ENCODE data around the gene NAMPT.
"Not testable (repeated sequence)": the region's sequence is repeated elsewhere in the genome, so short reads cannot be mapped to it uniquely, and the experiment has no call there.

The NAMPT gene

DNA sequence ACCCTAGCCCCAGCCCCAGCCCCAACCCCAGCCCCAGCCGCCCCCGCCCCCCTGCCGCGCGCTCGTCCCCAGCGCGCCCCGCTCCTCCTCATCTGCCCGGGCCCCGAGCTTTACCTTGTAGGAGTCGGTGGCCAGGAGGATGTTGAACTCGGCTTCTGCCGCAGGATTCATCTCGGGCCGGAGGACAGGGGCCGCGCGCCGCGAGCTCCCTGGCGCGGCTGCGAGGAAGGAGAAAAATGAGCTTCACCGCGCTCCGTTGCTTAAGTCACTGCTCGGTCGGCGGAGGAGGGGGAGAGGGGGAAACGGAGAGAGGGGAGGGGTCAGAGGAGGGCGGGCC, at the start of gene NAMPT:
Gene NAMPT (minus strand): TSS at position 270 of the 337 bp plus-strand sequence. CDS start 99 bp downstream, at position 171.
- DNase-seq (ENCODE audit: low spot score): no peak

- no peak for DNase-seq (ENCODE audit: low spot score)
These were observed 47.4 kb upstream of the NAMPT start for GRCh38 chr7:106332201-106332600.

- DNase-seq (ENCODE audit: low spot score): no peak
These were observed 46.8 kb upstream of the NAMPT start for GRCh38 chr7:106331441-106332175.

DNA sequence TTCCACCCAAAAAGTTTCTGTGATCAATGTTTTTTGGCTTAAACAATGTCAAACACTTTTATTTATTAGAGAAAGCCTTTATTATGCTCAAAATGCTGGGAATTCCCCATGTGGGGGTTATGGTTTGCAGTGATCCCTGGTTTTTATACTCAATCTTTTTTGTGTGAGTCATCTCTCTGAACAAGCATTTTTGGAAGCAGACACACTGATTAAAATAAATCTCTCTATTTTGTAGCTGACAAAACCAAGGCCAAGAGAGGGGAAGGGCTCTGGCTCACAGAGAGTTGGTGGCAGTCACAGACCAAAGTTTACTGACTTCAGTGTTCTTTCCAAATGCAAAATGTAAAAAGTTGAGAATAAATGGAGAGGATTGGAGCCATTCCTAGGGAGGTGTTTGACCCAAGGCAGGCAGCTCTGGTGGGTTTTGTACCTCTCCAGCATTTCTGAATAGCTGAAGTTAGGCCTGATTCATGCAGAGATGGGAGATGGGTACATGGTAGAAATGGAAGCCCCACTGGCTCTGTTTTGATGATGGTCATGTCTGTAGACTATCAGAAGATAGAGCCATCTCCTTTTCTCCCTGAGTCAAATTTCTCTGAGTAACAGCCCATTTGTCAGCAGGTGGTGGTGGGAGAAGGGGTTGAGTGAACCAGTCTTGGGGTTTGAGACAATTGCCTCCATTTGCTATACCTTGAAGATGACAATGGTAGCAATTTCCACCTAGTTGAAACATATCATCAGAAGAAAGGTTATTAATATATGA, 45.4 kb upstream of the NAMPT start:
- DNase-seq (ENCODE audit: low spot score): no peak

DNA sequence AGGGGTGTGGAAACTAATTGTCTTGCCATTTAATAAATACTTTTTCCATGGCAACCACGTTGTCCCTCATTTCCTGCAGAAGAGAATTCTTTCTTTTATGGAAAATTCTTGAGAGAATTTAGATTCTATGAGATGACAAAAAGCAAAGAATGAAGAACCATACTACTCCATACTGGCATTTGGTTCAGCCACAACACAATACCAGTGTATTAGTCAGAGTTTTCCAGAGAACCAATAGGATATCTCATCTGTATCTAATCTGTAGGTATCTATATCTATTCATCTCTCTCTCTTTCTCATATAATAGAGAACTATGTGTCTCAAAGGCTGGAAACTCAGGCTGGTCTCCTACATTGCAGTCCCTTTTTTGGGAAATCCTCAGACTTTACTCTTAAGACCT, 44.6 kb upstream of the NAMPT start:
- DNase-seq (ENCODE audit: low spot score): no peak

- no peak for DNase-seq (ENCODE audit: low spot score)
These were observed 43.0 kb upstream of the NAMPT start for GRCh38 chr7:106327538-106328481.

DNA sequence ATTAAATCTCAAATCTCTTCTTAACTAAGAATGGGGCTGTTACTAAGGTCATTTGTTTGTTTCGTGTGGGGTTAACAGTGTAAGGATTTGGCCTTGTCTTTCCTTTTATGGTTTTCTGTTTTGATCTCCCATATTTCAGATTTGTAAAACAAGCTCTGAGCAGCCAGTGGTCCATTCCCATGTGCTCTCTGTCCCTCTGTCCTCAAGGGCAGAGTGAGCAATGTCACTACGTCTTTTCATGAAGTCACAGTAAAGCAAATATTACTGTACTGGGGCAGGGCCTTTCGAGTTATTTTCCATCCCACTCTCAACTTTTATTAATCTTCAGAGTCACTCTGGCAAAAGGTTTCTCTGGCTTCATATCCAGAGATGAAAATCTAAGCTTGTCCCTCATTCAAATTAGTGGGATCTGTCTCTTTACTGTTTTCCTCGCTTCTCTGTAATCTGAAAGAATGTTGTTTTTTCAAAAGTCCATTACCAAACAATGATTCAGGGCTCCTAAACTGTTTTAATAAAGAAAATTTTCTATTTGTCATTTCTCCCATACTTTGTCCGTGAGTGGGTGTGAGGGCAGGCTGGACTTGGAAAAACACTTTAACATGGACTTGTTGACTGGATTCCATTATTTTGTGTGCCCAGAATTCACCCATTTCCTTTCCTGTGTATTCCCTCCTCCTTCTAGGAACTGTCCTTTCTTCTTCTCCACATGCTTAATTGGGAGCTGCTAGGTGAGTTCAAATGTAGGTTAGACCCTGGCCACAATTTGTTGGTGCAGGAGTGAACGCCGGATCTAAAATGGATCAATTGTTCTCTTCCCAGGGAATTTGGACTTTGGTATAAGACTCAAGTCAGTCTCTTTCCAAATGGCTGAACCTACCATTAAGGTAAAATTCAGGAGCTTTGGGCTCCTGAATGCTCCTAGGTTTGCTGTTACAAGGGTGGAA, 42.1 kb upstream of the NAMPT start:
- DNase-seq (ENCODE audit: low spot score): no peak

GRCh38 chr7:106324509-106324908, 39.7 kb upstream of the NAMPT start:
- not testable (repeated sequence) for DNase-seq (ENCODE audit: low spot score)

GRCh38 chr7:106320254-106320770, 35.5 kb upstream of the NAMPT start:
- DNase-seq (ENCODE audit: low spot score): not testable (repeated sequence)

GRCh38 chr7:106318482-106318881, 33.7 kb upstream of the NAMPT start:
- DNase-seq (ENCODE audit: low spot score): no peak

DNA sequence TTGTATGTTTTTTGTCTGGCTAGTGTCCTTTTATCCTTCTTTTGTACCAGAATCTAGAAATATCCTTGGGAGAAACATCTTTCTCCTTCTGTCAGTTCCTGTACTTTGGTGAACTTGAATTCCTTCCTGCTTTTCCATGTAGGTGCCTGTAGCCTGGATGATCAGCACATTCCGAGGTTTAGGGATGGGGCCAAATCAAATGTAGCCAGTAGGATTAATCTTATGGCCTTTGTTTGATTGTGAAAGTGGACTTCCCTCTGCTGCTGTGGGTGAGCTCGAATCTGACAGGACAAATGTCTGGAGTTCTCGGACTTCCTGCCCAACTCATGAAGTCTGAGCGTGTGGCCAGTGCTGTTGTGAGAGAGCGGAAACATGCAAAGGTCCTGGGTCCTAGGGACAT, 33.2 kb upstream of the NAMPT start:
- no peak for DNase-seq (ENCODE audit: low spot score)

GRCh38 chr7:106316947-106317346, 32.2 kb upstream of the NAMPT start:
- no peak for DNase-seq (ENCODE audit: low spot score)

- DNase-seq (ENCODE audit: low spot score): no peak
These were observed 30.1 kb upstream of the NAMPT start for GRCh38 chr7:106314875-106315274.

DNA sequence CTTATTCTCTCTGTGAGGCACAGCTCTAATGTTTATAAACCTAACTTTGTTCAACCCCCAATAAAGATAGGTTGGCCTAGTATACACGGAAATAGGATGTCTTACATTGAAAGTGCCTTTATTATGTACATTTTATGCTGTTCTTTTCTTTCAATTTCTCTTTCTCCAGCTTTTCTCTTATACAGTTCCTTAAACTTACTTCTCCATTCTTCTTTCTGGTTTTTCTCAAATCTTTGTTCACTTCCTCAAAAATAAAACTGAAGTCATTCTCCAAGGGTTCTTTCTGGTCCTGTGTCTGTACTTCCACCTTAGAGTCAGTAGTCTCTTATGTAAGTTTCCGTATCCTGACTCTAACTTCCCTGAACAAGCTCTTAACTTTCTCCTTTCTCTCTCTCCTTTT, 29.2 kb upstream of the NAMPT start:
- DNase-seq (ENCODE audit: low spot score): no peak

- DNase-seq (ENCODE audit: low spot score): no peak
These were observed 28.7 kb upstream of the NAMPT start for GRCh38 chr7:106313456-106313901.

DNA sequence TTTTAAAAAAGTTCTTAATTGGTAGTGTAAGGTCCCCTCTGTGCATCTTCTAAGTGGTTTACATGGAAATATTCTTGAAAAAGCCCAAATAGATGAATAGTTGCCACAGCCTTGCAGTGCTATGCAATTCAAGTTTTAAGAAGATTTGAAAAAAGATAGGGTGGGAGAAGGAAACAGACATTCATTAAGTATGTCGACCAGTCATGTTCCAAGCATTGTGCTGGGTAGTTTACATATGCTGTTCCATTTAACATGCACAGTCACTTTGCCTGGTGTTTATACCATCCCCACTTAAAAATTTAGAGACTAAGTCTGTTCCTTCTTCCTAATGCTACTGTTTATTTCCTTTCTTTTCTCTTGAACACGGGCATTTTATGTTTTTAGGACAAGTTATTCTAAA, 28.1 kb upstream of the NAMPT start:
- DNase-seq (ENCODE audit: low spot score): no peak

- no peak for DNase-seq (ENCODE audit: low spot score)
These were observed 27.5 kb upstream of the NAMPT start for GRCh38 chr7:106312099-106312871.

GRCh38 chr7:106309362-106309761, 24.6 kb upstream of the NAMPT start:
- DNase-seq (ENCODE audit: low spot score): no peak

- DNase-seq (ENCODE audit: low spot score): no peak
These were observed 21.5 kb upstream of the NAMPT start for GRCh38 chr7:106306256-106306655.

DNA sequence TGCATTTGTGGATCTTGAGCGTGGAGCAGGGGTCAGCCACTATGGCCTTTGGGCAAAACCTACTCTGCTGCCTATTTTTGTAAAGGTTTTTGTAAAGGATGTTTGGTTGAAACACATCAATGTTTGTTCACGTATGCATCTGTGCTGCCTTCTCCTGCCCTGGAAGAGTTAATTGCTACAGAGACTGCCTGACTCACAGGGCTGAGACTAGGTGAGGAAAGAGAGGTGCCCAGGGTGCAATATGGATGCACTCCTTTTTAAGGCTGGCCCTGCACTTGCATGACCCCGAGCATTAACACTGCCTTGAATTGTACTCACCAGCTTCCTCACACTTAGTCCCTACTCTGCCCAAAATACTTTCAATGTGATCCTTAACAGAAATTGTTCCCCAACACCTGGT, 20.9 kb upstream of the NAMPT start:
- no peak for DNase-seq (ENCODE audit: low spot score)

Measured in iPS-NIHi11 (cell line).